ENCODE measurements around the gene DNAI2.

DNA sequence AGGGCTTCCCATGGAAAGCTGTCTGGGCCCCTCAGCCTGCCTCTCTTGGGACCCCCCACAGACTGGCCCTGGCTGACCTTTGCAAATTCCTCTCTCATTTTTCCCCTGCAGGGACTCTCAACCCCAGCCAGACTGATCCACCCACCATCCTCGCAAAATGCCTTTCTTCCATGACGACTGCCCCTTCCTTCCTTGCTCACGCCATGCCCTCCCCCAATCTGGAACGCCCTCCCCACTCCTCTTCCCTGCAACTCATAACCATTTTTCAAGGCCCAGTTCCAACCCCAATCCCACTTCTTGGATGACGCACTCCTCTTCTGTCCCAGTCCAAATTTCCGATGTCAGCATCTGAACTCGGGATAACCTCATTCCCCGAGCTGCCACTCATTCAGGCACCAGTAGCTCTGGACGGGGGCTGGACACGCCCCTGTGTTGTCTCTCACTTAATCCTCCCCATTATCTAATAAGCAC lies 1.3 kb upstream of the DNAI2 start:
- TF ChIP-seq EZH2 (IDR thresholded peaks at IDR 0.05) = no peak
- TF ChIP-seq POLR2AphosphoS5 (IDR thresholded peaks at IDR 0.05; ENCODE audit: borderline replicate concordance, low read depth, low read length) = no peak
- no peak for TF ChIP-seq FOXP2 (optimal IDR thresholded peaks at IDR 0.05; ENCODE audit: control extremely low read depth, extremely low read length, insufficient read depth)
